ENCODE data around the gene EML6. TPM values are rescaled to one million over a fixed set of nuclear protein-coding genes. Genes with fewer than 3 reads are reported as not detected.

The EML6 gene
- total and polyA plus RNA-seq, 2 experiments from 2014 or later, result 2.7 to 6.2 TPM

- ATAC-seq, result no peak
- H3K4me2 ChIP-seq, result no peak overlapping the region
- H3K79me2 ChIP-seq (replicated peaks; ENCODE audit: insufficient read depth), result peaks cover 100% of the 10 kb centered on the region
Measured at GRCh38 chr2:55001716-55002115, 278.3 kb downstream of the EML6 start.

GRCh38 chr2:55003706-55004639 lies 280.5 kb downstream of the EML6 start:
- H3K27me3 Mint-ChIP-seq (ENCODE audit: insufficient read depth, low read depth, poor library complexity), result no peaks in the 10 kb centered on the region
- Histone ChIP-seq H3K79me2 (replicated peaks; ENCODE audit: insufficient read depth) (peaks cover 100% of the 10 kb centered on the region), H3K4me1 (ENCODE audit: insufficient read depth) (peaks cover 52% of the 10 kb centered on the region), H3K27me3 (ENCODE audit: insufficient read depth) (no peaks in the 10 kb centered on the region), H3F3A (replicated peaks; ENCODE audit: low read depth) (no peaks in the 10 kb centered on the region), H2AFZ (no peak overlapping the region), H3K4me3 (no peak overlapping the region), H3K36me3 (ENCODE audit: insufficient read depth) (no peaks in the 10 kb centered on the region), H3K9me2 (ENCODE audit: insufficient read depth) (no peaks in the 10 kb centered on the region), H3K27ac (ENCODE audit: low read depth) (no peak overlapping the region), H4K20me1 (replicated peaks; ENCODE audit: insufficient read depth) (peaks cover 55% of the 10 kb centered on the region), H3K4me2 (no peak overlapping the region)
- ATAC-seq (no peak), DNase-seq (ENCODE audit: low spot score) (no peak)
- H3K4me1 Mint-ChIP-seq, result peaks cover 64% of the 10 kb centered on the region
- no peak overlapping the region for H3K4me3 Mint-ChIP-seq
- peak overlapping the region; percentile 54; the same call in 1 of the 2 replicates for H3K27ac Mint-ChIP-seq
- H3K36me3 Mint-ChIP-seq (ENCODE audit: low read depth), result no peaks in the 10 kb centered on the region
- no peaks in the 10 kb centered on the region for H3K9me3 Mint-ChIP-seq
- TF ChIP-seq STAT1 (IDR thresholded peaks at IDR 0.05; ENCODE audit: unreplicated experiment), result no peak
- no peak for TF ChIP-seq EZH2phosphoT487 (IDR thresholded peaks at IDR 0.05; ENCODE audit: unreplicated experiment)
- TF ChIP-seq CREB1 (CRISPR knock-in tag; IDR thresholded peaks at IDR 0.05; ENCODE audit: low read depth), result no peak
- no peak for TF ChIP-seq JUNB (IDR thresholded peaks at IDR 0.05; ENCODE audit: unreplicated experiment)

More at GRCh38 chr2:55001716-55002115, 278.3 kb downstream of the EML6 start:
- H3F3A ChIP-seq (replicated peaks; ENCODE audit: low read depth), result no peaks in the 10 kb centered on the region
- no peak for DNase-seq (ENCODE audit: low spot score)
- H3K36me3 Mint-ChIP-seq (ENCODE audit: low read depth), result no peaks in the 10 kb centered on the region
- peaks cover 40% of the 10 kb centered on the region for H3K4me1 ChIP-seq (ENCODE audit: insufficient read depth)
- H3K4me1 Mint-ChIP-seq, result peaks cover 57% of the 10 kb centered on the region
- no peak overlapping the region for H3K4me3 Mint-ChIP-seq
- 0 out of 2 replicates have a peak overlapping the region, but pooled peaks have one; percentile 12 for H3K27ac ChIP-seq (ENCODE audit: low read depth)
- no peak overlapping the region for H2AFZ ChIP-seq
- H3K27ac Mint-ChIP-seq, result 0 out of 2 replicates have a peak overlapping the region, but pooled peaks have one; percentile 3
- H4K20me1 ChIP-seq (replicated peaks; ENCODE audit: insufficient read depth), result peaks cover 55% of the 10 kb centered on the region
- TF ChIP-seq ETS1 (IDR thresholded peaks at IDR 0.05), result no peak
- TF ChIP-seq ZNF331 (CRISPR knock-in tag; IDR thresholded peaks at IDR 0.05; ENCODE audit: low read depth), result no peak
- no peak for TF ChIP-seq EZH2 (IDR thresholded peaks at IDR 0.05; ENCODE audit: low read depth, unreplicated experiment)
- H3K27me3 Mint-ChIP-seq (ENCODE audit: insufficient read depth, low read depth, poor library complexity), result no peaks in the 10 kb centered on the region
- no peaks in the 10 kb centered on the region for H3K27me3 ChIP-seq (ENCODE audit: insufficient read depth)
- H3K4me3 ChIP-seq, result no peak overlapping the region
- no peaks in the 10 kb centered on the region for H3K9me2 ChIP-seq (ENCODE audit: insufficient read depth)
- H3K36me3 ChIP-seq (ENCODE audit: insufficient read depth), result no peaks in the 10 kb centered on the region; the same call in 1 of the 2 replicates
- H3K9me3 Mint-ChIP-seq, result no peaks in the 10 kb centered on the region

DNA sequence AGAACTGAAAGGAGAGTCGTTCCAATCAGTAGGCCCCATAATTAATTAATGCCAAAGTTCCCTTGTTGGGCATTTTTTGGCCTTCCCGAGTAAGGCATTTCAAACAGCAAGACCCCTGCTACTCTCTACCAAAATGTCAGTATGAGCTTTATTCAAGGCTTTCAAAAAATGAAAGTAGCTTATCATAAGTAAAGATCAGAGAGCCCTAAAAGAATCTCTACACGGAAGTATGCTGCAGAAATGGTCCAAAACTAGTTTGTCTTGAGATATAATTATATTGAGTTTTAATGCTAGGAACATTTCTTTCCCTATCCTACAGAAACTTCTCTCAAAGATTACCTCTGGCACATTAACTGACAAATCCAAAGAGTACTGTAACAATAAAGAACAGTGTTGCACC lies 282.8 kb downstream of the EML6 start:
- no peaks in the 10 kb centered on the region for H3K27me3 Mint-ChIP-seq (ENCODE audit: insufficient read depth, low read depth, poor library complexity)
- ATAC-seq (no peak), DNase-seq (ENCODE audit: low spot score) (no peak)
- H3K4me3 Mint-ChIP-seq, result no peak overlapping the region
- Histone ChIP-seq H3K4me3 (no peak overlapping the region), H3K79me2 (replicated peaks; ENCODE audit: insufficient read depth) (peaks cover 100% of the 10 kb centered on the region), H3K4me1 (ENCODE audit: insufficient read depth) (peaks cover 52% of the 10 kb centered on the region), H3K27me3 (ENCODE audit: insufficient read depth) (no peaks in the 10 kb centered on the region), H3K27ac (ENCODE audit: low read depth) (no peak overlapping the region), H2AFZ (no peak overlapping the region), H3K9me2 (ENCODE audit: insufficient read depth) (no peaks in the 10 kb centered on the region), H3K36me3 (ENCODE audit: insufficient read depth) (no peaks in the 10 kb centered on the region), H4K20me1 (replicated peaks; ENCODE audit: insufficient read depth) (peaks cover 55% of the 10 kb centered on the region), H3F3A (replicated peaks; ENCODE audit: low read depth) (no peaks in the 10 kb centered on the region), H3K4me2 (no peak overlapping the region)
- no peaks in the 10 kb centered on the region for H3K36me3 Mint-ChIP-seq (ENCODE audit: low read depth)
- H3K9me3 Mint-ChIP-seq, result no peaks in the 10 kb centered on the region
- H3K27ac Mint-ChIP-seq, result no peak overlapping the region
- H3K4me1 Mint-ChIP-seq, result peaks cover 59% of the 10 kb centered on the region
- TF ChIP-seq EZH2phosphoT487 (IDR thresholded peaks at IDR 0.05; ENCODE audit: unreplicated experiment), result no peak
- no peak for TF ChIP-seq ZNF462 (CRISPR knock-in tag; IDR thresholded peaks at IDR 0.05)
- no peak for TF ChIP-seq CREB1 (CRISPR knock-in tag; IDR thresholded peaks at IDR 0.05; ENCODE audit: low read depth)
- no peak for TF ChIP-seq JUNB (IDR thresholded peaks at IDR 0.05; ENCODE audit: unreplicated experiment)

Data from GM23338 (cell line).